Breast epithelium (tissue), 4 donors: ENCODE results near the gene PLA2G5. TPM values are rescaled to one million over a fixed set of nuclear protein-coding genes. Genes with fewer than 3 reads are reported as not detected.

Source experiments
- DNase-seq, 2 donors: peaks; one replicate each; pipeline ENCODE4 v3.0.0-alpha.2; 2019; ENCODE audit warnings: low spot score in 2 of 2
- H3K27ac ChIP-seq, 2 donors: fragments of 200-600 bp; sonication (generic) in 1 of 2; one replicate each; pipeline ENCODE4 v1.5.1; 2016 to 2019; ENCODE audit warnings: mild to moderate bottlenecking in 1 of 2
- H3K27me3 ChIP-seq, 2 donors: fragments of 200-600 bp; sonication (generic) in 1 of 2; one replicate each; pipeline versions ENCODE4 v1.5.1 to v1.6.0; 2017 to 2019; ENCODE audit warnings: control low read depth in 1 of 2, mild to moderate bottlenecking in 1 of 2
- H3K36me3 ChIP-seq: fragments of 200-600 bp; one replicate; pipeline ENCODE4 v1.5.1; 2019
- H3K4me1 ChIP-seq, 2 donors: fragments of 200-600 bp; sonication (generic); one replicate each; pipeline ENCODE4 v1.5.1; 2016 to 2019; ENCODE audit warnings: control low read depth in 1 of 2
- H3K4me3 ChIP-seq, 3 donors: fragments of 200-600 bp; sonication (generic); 1 replicate in 2 of 3; 2 replicates in 1 of 3; pipeline ENCODE4 v1.5.1; 2016 to 2019; ENCODE audit warnings: mild to moderate bottlenecking in 3 of 3, moderate library complexity in 2 of 3
- H3K9me3 ChIP-seq, 2 donors: fragments of 200-600 bp; sonication (generic) in 1 of 2; one replicate each; pipeline ENCODE4 v1.5.1; 2016 to 2019; ENCODE audit warnings: control low read depth in 1 of 2
- POLR2A ChIP-seq: fragments of 450-650 bp; IDR thresholded peaks from one replicate; pipeline ENCODE4 v1.6.1; 2016; ENCODE audit warnings: antibody characterized with exemption, mild to moderate bottlenecking, moderate library complexity
- POLR2AphosphoS5 ChIP-seq, 3 donors: sonication (generic); formaldehyde crosslinking; IDR thresholded peaks; one replicate each; pipeline ENCODE4 v1.6.1; 2017; ENCODE audit warnings: antibody characterized with exemption in 3 of 3
- intact Hi-C: fragments of 100-400 bp; cut with DNase I; formaldehyde crosslinking; loops from one replicate; pipeline ENCODE4 v1.15.1; 2023; ENCODE audit warnings: low total_unique reads
- total RNA-seq, 3 donors: library from RNA; depleted of rRNA; stranded (reverse); fragments of >200 nt; gene quantifications; one replicate each; pipeline ENCODE4 v1.1.0, GENCODE V29; 2016
- TF ChIP-seq, protein P1 (sequence below), 3 donors: fragments of 450-650 bp; IDR thresholded peaks; one replicate each; pipeline ENCODE4 v1.5.1; 2016 to 2017; ENCODE audit warnings: antibody characterized with exemption in 3 of 3, mild to moderate bottlenecking in 3 of 3, moderate library complexity in 3 of 3

PLA2G5 gene
- total RNA-seq, 3 donors from 2014 or later = 0.88 to 9.4 (median 1.3) TPM

DNA sequence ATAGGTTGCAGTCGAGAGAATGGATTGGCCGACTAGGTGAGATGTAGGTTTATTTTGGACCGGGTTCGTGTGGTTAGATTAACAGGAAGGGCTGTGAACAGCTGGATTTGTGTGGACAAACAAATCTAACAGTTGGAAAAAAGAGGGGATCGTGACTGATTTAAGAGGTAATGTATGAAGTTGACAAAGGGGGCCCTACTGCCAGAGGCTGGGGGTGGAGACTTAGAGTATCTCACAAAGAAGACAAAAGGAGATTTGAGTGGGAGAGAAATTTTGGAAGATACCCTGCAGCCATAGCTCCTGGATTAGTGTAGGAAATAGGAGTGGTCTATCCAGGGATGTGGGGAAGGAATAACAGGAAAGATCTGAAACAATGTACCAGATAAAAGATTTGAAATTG is 38.8 kb upstream of the PLA2G5 start:
- no peak overlapping the region for H3K27ac ChIP-seq
- DNase-seq = no peak
- H3K9me3 ChIP-seq = peaks cover 0 to 12% of the 10 kb centered on the region in 2 donors
- H3K27me3 ChIP-seq = no peaks in the 10 kb centered on the region
- TF ChIP-seq POLR2A = no peak
- no peak for TF ChIP-seq POLR2AphosphoS5 (IDR thresholded peaks at IDR 0.05)
- TF ChIP-seq, protein P1, sequence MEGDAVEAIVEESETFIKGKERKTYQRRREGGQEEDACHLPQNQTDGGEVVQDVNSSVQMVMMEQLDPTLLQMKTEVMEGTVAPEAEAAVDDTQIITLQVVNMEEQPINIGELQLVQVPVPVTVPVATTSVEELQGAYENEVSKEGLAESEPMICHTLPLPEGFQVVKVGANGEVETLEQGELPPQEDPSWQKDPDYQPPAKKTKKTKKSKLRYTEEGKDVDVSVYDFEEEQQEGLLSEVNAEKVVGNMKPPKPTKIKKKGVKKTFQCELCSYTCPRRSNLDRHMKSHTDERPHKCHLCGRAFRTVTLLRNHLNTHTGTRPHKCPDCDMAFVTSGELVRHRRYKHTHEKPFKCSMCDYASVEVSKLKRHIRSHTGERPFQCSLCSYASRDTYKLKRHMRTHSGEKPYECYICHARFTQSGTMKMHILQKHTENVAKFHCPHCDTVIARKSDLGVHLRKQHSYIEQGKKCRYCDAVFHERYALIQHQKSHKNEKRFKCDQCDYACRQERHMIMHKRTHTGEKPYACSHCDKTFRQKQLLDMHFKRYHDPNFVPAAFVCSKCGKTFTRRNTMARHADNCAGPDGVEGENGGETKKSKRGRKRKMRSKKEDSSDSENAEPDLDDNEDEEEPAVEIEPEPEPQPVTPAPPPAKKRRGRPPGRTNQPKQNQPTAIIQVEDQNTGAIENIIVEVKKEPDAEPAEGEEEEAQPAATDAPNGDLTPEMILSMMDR (IDR thresholded peaks at IDR 0.05) = no peak
- H3K4me1 ChIP-seq = no peaks in the 10 kb centered on the region
- no peak overlapping the region for H3K4me3 ChIP-seq
- intact Hi-C loops = no loop called here
- H3K36me3 ChIP-seq = no peaks in the 10 kb centered on the region

DNA sequence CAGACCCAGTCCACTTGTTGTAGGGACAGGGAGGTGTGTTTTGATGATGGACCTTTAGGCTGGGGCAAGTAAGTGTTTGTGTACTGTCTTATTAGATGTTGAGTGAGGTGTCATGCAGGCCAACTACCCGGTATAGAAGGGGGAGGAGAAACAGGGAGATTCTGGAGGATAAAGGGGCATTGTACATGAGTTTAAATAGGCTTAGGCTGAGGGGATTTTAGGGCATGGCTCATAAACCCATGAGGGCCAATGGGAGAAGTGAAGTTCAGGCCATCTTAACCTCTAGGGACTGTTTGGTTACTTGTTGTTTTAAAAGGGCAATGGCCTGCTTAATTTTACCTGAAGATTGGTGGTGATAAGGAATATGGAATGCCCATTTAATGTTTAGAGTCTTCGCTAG is 38.2 kb upstream of the PLA2G5 start:
- Histone ChIP-seq H3K4me1 (no peaks in the 10 kb centered on the region), H3K4me3 (no peak overlapping the region), H3K36me3 (no peaks in the 10 kb centered on the region), H3K27ac (no peak overlapping the region), H3K27me3 (no peaks in the 10 kb centered on the region), H3K9me3 (peaks cover 0 to 15% of the 10 kb centered on the region in 2 donors)
- no peak for DNase-seq
- TF ChIP-seq, protein P1 (IDR thresholded peaks at IDR 0.05) = no peak
- TF ChIP-seq POLR2A = no peak
- TF ChIP-seq POLR2AphosphoS5 (IDR thresholded peaks at IDR 0.05) = no peak
- intact Hi-C loops = no loop called here

DNA sequence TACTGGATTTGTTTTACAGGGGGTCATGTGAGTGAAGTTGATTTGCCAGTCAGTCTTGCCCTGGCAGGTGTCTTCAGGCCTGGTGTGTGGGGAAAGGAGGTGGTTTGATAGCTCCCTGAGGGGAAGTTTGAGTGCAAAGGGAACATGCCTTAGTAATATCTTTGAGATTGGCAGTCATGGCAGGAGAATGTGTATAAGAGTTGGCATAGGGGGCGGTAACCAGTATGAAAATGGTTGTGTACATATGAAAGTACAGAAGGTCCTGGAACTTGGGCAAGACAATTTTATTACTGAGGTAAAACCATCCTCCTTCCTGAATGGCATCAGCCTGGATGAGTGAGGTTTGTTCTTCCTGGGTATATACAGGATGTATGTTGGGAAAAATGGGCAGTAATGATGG is 37.6 kb upstream of the PLA2G5 start:
- H3K36me3 ChIP-seq = no peaks in the 10 kb centered on the region
- DNase-seq = no peak
- H3K27ac ChIP-seq = no peak overlapping the region
- no peak for TF ChIP-seq POLR2A
- TF ChIP-seq, protein P1 (IDR thresholded peaks at IDR 0.05) = no peak
- TF ChIP-seq POLR2AphosphoS5 (IDR thresholded peaks at IDR 0.05) = no peak
- peaks cover 0 to 18% of the 10 kb centered on the region in 2 donors for H3K9me3 ChIP-seq
- no peaks in the 10 kb centered on the region for H3K27me3 ChIP-seq
- intact Hi-C loops = no loop called here
- H3K4me1 ChIP-seq = no peaks in the 10 kb centered on the region
- H3K4me3 ChIP-seq = no peak overlapping the region

DNA sequence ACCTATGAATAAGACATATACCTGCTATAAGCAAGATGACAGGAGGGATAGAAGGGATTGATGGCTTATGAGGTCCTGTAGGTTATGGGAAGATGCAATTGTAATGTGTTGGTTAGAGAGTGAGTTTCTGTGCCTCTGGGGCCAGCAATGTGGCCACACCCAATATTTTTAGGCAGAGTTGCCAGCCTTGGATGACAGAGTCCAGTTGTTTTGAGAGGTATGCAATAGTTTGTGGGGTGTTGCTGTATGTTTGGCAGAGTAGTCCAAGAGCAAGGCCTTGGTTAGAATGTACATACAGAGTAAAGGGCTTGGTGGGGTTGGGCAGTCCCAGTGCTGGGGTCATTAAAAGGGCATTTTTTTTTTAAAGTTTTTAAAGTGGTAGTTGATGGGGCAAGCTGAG is 36.6 kb upstream of the PLA2G5 start:
- Histone ChIP-seq H3K9me3 (peaks cover 0 to 18% of the 10 kb centered on the region in 2 donors), H3K27ac (no peak overlapping the region), H3K36me3 (no peaks in the 10 kb centered on the region), H3K27me3 (no peaks in the 10 kb centered on the region), H3K4me1 (no peaks in the 10 kb centered on the region), H3K4me3 (no peak overlapping the region)
- TF ChIP-seq POLR2AphosphoS5 (IDR thresholded peaks at IDR 0.05) = no peak
- TF ChIP-seq, protein P1 (IDR thresholded peaks at IDR 0.05) = no peak
- TF ChIP-seq POLR2A = no peak
- intact Hi-C loops = no loop called here
- no peak for DNase-seq

DNA sequence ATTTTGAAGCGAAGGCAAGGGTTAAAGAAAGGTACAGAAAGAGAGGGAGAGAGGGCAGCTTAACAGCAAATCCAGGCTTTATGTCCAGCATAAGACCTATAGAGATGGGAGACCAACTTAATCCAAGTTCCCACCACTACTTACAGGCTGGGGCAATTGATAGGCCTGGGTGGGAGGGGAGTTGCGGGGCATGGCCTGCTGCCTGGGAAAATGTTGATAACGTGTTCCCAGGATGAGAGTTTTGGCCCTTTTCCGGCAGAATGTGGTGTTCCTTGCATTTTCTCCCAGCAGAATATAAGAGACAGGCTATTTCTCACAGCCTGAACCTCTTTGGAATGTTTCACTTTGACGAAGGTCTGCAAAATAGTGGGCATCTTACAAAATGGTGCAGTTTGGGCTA is 34.9 kb upstream of the PLA2G5 start:
- TF ChIP-seq POLR2AphosphoS5 (IDR thresholded peaks at IDR 0.05) (no peak), POLR2A (no peak)
- TF ChIP-seq, protein P1 (IDR thresholded peaks at IDR 0.05) = no peak
- no peaks in the 10 kb centered on the region for H3K27me3 ChIP-seq
- no peak overlapping the region for H3K27ac ChIP-seq
- intact Hi-C loops = no loop called here
- H3K9me3 ChIP-seq = peaks cover 0 to 18% of the 10 kb centered on the region in 2 donors
- H3K4me3 ChIP-seq = no peak overlapping the region
- no peak for DNase-seq
- no peaks in the 10 kb centered on the region for H3K4me1 ChIP-seq
- no peaks in the 10 kb centered on the region for H3K36me3 ChIP-seq
